K562 (cell line): ENCODE data around the gene AKNA. TPM values are rescaled to one million over a fixed set of nuclear protein-coding genes. Genes with fewer than 3 reads are reported as not detected.
A peak's percentile ranks its signal among the peaks of the same experiment; 100 is the strongest.

Experiments used
- DPF2 ChIP-seq: fragments of 450-650 bp; IDR thresholded peaks from 2 replicates; pipeline ENCODE4 v1.6.1; 2016
- MCM2 ChIP-seq: fragments of 450-650 bp; IDR thresholded peaks from 2 replicates; pipeline ENCODE4 v1.6.1; 2017; ENCODE audit warnings: low read depth, mild to moderate bottlenecking
- MGA ChIP-seq: fragments of 450-650 bp; IDR thresholded peaks from 2 replicates; pipeline ENCODE4 v1.6.1; 2016; ENCODE audit warnings: mild to moderate bottlenecking, moderate library complexity
- SOX6 ChIP-seq: fragments of 450-650 bp; IDR thresholded peaks from 2 replicates; pipeline ENCODE4 v1.6.1; 2014; ENCODE audit warnings: mild to moderate bottlenecking
- ZNF668 ChIP-seq: fragments of 250-450 bp; sonication (Bioruptor Pico); IDR thresholded peaks from 2 replicates; pipeline ENCODE4 v1.8.0; 2022; ENCODE audit warnings: mild to moderate bottlenecking, inconsistent platforms
- polyA plus RNA-seq, 8 experiments: library from polyadenylated mRNA; depleted of rRNA in 4 of 8; stranded (reverse) in 5 of 8; unstranded in 3 of 8; fragments of >200 nt; fragmentation: Nextera tagmentation in 2 of 8; fragmentation: Illumina TruSeq in 1 of 8; extraction: Ambion mirVana in 2 of 8; extraction: Trizol in 1 of 8; gene quantifications; 2 replicates each; pipeline versions ENCODE4 v1.2.1 to v1.2.3, GENCODE V29; 2011 to 2014; ENCODE audit warnings: inconsistent platforms in 1 of 8, missing spikeins in 1 of 8
- total RNA-seq, 7 experiments: library from RNA; depleted of rRNA in 6 of 7; stranded (reverse); fragments of >200 nt in 6 of 7; fragmentation: Illumina TruSeq in 2 of 7; extraction: Trizol in 2 of 7; gene quantifications; 2 replicates each; pipeline versions ENCODE4 v1.2.1 to v1.2.3, GENCODE V29; 2011 to 2021; ENCODE audit warnings: low replicate concordance in 1 of 7

The AKNA gene
- total and polyA plus RNA-seq, 9 of the 15 experiments (the other 6 are each of a cell fraction or from before 2014, with no cell fraction given), result 0.29 to 20.5 (median 3.9) TPM

GRCh38 chr9:114392749-114393112 is 4.9 kb upstream of the AKNA start (continued):
- TF ChIP-seq MGA (0 out of 2 replicates have a peak, but pooled peaks have one; percentile 11), ZNF668 (no peak), SOX6 (peak; percentile 12; the same call in 1 of the 2 replicates), MCM2 (no peak), DPF2 (0 out of 2 replicates have a peak, but pooled peaks have one; percentile 18)
